Stimulated activated CD4-positive, alpha-beta T cell treated with anti-CD3 and anti-CD28 coated beads, Interleukin-15, amount 100 ng/mL, for 24 hours (primary cell): ENCODE results near the gene UBE2N.
A peak's percentile ranks its signal among the peaks of the same experiment; 100 is the strongest.
"Not testable (repeated sequence)": the region's sequence is repeated elsewhere in the genome, so short reads cannot be mapped to it uniquely, and the experiment has no call there.

Experiments
- DNase-seq: peaks from one replicate; pipeline ENCODE4 v3.0.0-alpha.2; 2020

Gene UBE2N

DNA sequence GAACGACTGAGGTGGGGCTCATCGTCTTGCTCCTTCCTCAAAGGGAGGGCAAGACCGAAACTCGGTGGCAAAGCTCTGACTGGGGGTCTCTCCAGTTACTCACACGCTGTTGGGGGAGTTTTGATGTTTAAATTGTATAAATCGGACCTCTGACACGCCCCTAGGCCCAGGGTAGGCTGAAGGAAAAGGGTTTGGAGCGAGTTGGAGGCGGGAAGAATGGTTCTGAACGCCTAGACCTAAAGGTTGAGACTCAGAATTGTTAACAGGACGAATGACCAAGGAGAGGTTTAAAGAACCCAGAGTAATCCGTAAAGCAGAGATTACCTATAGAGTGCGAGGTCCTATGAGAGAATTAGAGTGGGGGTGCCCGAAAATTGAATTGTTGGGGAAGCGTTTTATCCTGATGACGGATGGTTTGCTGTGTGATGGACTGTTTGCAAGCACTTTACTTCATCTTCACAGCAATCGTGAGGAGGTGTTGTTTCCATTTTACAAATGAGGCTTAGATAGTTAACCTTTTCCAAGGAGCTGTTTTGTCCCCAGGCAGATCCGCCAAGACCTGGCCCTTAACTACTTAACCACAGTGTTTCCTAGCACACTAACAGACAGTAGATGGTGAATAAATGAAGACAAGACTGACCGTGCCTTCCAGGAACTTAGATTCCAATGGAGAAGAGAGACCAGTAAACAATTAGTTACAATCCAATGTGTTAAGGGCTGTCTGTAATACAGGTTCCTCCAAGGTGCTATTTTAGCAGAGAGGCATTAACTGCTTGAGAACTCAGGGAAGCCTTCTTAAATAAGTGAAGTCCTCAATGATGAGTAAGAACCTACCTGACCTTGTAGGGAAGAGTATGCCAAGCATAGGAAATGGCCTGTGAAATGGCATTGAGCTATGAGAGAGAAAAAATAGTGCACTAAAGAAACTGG is 929 bp upstream of the UBE2N start:
- DNase-seq, result no peak

DNA sequence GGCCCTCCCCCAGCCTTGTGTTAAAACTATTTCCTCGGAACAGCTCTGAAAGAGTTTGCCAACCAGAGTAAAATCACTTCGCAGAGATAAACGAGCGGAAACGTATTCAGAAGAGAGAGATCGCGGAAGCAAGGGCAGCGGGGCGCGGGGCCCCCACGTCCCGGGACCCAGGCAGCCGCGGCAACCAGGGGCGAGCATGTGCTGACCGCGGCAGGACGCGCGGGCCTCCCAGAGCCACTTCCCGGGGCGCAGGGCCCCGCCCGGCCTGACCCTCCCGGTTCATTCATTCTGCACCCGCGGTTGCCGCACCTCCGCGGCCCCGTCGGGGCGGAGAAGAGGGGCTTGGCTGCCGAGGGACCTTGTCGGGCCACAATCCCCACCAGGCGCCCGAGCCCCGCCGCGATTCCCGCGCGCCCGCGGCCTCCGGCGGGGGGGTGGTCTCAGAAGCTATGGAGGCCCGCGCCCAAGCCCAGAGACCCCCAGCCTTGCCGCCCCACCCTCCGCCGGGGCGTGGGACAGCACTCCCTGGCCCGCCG is 598 bp downstream of the UBE2N start:
- DNase-seq, result peak; percentile 48

DNA sequence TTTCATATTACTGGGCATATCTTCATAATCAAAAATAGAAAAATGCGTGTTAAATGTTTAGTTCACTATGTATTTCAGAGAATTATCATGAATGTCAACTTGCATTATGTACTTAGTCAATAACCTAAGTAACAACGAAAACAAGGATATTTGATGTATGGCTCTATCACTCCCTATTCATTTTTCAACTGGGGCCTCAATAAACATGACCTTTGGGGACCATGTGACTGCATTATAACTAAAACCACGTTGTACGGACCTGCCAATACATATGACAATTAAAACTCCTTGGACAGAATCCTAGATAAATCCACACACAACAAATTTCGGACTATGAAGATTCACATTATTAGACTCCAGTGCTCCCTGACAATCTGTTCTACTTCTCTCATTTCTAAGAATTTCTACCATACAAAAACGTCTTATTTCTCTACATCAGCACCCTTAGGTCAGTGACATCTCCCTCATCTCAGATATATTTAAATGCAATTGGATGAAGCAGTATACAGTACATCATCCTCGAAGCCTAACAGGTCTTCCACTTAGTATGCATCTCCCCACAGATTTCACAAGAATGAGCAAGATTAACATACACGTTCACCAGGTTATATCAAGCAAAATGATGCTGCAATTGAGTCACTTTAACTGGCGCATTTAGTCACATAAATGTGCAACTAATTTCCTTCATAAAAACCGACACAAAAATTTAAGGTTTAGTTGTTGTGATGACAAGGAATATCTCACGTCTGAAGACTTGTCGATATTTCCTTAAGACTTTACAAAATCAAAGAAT is 1.5 kb downstream of the UBE2N start:
- DNase-seq, result no peak

DNA sequence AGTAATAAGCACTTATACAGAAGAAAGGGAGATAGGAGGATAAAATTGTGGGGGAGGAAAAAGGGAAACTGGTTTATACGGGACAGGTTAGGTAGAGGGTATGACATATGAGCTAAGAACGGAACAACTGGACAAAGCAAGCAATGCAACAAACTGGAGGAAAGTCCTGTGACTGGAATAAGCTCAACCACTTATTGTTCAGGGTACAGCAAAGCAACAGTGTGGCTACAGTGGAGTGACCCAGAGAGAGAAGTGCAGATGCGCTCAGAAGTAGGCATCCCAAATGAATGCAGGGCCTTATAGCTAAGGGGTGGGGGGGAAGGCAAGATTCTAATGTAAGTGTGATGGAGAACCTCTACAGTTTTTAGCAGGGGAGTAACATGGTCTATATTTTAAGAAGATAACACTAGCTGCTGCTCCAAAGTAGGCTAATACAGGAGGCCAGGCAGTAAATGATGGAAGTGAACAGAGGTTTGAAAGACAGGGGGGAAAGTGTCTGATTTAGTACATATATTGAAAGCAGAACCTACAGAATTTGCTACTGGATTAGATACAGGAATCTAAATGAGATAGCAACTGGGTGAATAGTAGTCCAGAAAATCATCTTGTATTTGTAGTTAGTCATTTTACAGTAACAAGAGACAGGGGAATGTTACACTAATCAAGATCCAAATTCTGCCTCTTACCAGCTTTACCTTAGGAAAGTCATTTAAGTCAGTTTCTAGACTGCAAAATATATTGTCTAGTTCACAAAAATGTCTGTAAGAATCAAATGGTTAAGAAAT is 3.3 kb downstream of the UBE2N start:
- DNase-seq, result no peak

DNA sequence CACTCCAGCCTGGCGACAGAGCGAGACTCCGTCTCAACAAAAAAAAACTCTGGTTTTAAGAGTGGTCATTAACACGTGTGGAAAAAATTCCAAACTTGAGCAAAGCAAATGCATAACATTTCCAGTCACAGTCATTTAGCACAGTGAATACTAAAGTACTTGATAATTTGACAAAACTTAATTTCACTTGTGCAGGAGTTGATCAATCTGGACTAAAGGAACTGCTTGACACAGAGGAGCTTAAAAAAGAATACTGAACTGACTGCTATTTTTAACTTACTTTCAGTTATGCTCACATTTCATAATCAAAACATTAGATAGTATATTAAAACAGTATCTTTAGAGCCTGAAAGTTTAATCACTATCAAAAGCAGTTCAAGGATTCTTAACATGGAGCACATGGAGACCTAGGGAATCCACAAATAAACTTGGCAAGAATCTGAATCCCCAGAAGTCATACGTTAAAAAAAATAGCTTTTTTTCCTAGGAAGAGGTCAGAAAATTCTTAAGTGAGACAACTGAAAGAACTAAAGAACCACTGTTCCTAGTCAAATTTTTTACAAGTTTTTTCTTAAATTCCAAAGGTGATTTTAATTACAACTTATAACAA is 7.4 kb downstream of the UBE2N start:
- DNase-seq, result no peak

DNA sequence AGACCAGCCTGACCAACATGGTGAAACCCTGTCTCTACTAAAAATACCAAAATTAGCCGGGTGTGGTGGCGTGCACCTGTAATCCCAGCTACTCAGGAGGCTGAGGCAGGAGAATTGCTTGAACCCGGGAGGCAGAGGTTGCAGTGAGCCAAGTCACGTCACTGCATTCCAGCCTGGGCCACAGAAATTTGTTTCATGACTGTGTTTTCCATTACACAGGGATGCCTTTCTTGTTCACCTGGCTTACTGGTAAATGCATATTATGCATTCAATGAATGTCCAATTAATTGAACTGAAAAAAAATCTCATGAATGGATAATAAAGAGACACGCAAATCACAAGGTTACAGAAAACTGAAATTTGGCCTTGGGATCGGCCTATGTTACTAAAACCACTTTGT is 9.7 kb downstream of the UBE2N start:
- not testable (repeated sequence) for DNase-seq

DNA sequence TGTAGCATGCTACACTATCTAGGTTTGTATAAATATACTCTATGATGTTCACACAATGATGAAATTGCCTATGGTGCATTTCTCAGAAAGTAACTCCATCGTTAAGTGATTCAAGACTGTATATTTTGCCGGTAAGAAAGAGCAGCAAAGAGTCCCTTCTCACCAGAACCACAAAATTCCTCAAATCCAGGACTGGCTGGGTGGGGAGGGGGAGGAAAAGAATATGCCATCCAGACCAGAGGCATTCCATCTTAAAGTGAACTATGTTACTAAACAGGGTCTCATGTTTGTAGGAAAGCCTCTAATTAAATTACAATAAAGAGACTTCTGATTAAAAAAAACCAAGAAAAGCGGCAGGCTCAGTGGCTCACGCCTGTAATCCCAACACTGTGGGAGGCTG is 11.5 kb downstream of the UBE2N start:
- DNase-seq, result no peak

DNA sequence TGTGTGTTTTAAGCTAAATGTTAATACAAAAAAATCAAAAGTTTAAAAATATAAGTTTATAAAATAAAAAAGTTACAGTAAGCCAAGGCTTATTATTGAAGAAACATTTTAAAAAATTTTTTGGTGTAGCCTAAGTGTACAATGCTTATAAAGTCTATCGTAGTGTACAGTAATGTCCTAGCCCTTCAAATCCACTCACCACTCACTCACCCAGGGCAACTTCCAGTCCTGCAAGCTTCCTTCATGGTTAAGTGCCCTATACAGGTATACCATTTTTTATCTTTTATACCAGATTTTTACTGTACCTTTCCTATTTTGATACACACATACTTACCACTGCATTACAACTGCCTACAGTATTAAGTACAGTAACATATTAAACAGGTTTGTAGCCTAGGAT is 11.9 kb downstream of the UBE2N start:
- DNase-seq, result no peak

DNA sequence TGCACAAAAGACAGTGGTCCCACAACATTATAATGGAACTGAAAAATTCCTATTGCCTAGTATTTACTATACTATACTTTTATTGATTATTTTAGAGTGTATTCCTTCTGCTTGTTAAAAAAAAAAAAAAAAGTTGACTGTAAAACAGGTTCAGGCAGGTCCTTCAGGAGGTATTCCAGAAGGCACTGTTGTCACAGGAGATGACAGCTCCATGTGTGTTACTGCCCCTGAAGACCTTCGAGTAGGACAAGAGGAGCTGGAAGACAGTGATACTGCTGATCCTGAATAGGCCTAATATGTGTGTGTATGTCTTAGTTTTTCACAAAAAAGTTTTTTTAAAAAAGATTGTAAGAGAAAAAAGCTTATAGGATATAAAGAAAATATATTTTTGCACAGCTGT is 12.3 kb downstream of the UBE2N start:
- DNase-seq, result no peak

DNA sequence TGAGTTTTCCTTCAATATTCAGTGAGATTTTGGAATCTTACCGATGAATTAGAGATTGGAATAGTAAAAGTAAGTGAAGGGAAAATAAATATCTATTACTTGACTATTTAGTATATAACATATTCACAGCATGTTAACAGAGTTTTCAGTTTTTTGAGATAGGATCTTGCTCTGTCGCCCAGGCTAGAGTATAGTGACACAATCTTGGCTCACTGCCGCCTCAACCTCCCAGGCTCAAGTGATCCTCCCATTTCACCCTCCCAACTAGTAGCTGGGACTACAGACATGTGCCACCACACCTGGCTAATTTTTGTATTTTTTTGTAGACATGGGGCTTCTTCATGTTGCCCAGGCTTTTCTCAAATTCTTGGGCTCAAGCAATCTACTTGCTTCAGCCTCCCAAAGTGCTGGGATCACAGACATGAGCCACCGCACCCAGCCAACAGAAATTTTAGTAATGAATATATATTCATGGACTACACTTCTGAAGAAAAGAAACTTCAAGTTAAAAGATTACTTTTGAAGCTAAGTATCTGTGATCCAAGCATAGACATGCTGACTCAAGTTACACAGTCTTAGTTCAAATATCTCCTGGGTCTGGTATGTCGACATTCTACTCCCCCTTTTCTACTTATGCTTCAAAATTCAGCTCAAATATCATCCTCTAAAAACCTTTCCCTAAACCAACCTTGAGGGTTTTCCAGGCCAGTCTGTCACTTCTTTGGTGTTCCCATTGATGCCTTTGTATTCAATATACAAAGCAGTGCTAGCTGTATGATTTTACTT is 13.8 kb downstream of the UBE2N start:
- DNase-seq, result no peak

DNA sequence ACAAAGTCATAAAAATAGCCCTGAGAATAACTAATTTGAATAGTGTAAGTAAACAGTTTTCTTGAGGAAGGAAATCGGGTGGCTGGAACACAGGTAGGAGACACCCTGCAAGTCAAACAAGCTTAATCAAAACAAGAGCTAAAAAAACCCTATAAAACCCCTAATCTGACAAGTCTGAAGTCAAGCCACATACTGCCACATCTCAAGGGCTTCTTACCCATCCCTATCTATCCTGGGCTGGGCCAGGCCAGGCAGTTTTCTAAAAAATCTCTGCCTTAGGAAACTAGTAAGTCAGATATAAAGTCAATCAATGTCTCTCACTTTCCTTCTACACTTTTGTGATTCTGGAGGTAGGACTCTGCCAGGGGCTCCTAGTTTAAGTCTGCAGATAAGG is 15.3 kb downstream of the UBE2N start:
- DNase-seq, result no peak

DNA sequence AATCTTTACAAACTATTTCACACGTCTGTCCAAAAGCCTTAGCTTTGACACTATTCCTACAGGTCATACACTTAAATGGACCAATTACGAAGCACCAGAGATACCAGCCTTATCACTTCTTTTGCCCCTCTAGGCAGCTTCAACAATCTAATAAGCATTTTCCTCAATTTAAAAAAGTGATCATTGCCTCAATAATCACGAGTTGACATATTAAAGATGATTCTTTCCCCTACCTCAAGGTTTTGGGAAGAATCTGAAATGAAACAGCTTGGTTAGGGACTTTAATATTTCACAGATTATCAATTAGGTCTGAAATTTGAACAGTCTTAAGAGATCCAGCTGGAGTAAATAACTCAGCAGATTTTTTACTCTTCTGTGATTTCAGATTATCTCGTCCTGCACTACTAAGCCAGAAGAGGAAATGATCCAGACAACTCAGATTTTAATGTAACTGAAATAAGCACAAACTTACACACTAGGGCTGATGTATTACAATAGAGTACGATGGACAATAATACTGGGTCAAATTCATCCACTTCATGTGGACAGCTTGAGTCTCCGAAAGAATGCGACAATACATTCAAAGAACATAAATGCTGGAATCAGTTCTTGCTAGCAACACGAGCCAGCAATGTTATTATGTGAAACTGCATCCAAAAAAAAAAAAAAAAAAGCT is 15.9 kb downstream of the UBE2N start:
- no peak for DNase-seq

DNA sequence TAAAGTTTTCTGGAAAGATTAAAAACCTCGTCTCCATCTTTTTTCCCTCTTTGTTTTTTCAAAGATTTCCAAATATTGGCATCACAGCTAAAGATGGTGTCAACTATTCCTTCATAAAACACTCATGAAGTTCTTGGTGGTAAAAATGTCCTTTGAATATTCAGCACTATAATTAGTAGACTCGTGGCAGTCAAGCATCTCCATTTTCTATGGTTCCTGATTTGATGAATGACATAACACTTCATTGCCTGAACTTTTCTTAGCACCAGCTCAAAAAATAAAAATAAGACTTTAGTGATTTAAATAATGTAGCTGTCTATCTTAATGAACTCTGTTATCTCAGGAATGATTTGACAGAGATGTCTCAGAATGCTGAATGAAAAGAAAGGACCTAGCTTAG is 19.7 kb downstream of the UBE2N start:
- DNase-seq, result no peak

DNA sequence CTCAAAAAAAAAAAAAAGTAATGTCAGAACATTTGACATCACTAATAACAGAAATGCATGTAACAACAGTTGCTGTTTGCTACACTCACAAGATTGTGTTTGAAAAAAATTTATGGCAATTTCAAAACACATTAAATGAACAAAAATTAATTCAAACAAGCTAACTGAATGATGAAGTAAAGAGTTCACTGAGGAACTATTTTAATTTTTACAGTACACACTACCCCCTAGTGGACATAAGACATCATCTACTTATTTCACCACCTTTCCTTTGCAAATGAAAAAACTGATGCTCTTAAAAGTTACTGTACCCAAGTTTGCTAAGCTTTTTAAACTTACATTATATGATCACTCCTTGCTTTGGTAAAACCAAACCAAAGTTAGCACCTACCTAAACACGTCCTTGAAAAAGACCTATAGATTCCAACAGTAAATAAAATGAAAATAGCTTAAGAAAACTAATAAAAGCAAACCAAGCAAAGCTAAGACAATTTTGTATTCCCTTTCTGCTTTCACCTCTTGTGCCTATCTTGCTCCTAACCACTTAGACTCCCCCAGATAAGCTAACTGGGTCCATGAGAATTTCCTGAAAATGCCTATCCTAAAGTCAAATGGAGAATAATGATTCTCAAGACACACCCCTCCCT is 22.2 kb downstream of the UBE2N start:
- DNase-seq, result no peak

DNA sequence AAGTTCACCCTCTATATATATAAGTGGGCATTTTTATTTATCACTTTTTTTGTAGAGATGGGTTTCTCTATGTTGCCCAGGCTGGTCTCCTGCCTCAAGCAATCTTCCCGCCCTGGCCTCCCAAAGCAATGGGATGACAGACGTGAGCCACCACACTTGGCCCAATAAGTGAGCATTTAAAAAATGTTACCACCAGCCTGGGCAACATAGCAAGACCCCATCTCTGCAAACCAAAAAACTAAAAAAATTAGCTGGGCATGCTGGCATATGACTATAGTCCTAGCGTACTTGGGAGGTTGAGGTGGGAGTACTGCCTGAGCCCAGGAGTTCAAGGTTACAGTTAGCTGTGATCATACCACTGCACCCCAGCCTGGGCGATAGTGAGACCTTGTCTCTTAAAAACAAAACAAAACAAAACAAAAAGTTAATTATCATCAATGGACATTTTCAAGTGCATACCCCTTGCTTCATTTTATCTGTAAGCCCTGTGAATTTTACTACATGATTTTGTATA is 23.7 kb downstream of the UBE2N start:
- no peak for DNase-seq

DNA sequence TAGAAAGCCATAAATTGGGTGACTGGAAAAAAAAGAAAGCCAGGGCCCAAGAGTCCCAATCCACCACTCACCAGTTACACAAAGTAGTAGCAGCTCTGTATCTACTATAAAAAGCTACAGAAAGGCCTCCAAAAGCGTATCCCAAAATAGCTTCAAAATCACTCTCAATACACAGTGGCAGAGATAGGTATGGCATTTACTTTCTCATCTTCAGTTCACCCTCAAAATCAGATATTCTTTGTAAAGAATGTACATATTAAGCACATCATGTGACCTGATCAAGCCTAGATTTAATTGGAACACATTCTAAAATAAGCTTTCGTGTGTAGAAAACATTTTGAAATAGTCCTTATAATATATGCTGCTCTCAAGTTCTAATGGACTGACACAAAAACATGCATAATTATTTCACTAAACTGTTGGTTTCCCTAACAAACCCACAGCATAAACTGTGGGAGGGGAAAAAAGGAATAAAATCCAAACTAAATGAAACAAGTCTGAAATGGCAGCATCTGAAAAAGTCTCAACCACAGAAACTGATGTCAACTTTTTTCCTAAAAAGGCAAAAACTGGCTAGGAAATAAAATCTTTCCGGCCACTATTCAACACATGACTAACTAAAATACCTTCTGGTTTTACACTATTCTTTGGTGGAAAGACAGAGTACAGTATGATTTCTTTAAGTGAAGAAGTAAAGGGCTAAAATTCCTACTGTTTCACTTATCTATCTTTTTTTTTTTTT is 25.9 kb downstream of the UBE2N start:
- no peak for DNase-seq

DNA sequence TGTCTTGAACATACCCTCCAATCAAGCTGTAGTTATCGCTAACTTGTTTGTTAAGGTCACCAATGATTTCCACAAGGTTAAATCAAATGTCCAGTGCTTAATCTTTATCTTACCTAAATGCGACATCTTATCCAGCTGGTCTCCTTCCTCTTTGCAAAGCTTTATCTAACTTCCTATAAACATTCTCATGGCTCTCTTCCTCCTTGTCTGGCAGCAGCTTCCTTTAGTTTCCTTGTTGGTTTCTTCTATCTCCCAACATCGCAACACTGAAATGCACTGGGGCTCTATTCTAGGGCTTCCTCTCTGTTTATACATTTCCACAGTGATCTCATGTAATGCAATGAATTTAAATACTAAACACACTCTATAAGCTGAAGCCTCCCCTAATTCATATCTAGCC is 28.7 kb downstream of the UBE2N start:
- no peak for DNase-seq

DNA sequence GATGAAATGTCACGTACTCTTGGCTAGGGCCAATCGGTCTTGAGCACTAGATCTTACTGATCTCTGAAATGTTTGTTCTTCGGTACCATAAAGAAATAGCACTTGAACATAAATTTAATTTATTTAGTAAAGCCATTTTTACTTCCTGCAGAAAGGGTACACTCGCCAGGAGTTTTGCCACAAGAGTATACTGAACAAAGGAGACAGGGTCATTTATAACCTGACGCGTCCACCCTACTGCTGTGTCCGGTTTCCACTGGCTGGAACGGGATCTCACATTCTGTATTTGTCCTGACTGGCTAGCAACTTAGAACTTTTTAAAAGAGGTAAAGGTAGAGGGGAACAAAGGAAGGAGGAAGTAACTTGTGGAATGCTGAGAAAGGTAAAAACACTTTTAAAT is 29.4 kb downstream of the UBE2N start:
- DNase-seq, result not testable (repeated sequence)

DNA sequence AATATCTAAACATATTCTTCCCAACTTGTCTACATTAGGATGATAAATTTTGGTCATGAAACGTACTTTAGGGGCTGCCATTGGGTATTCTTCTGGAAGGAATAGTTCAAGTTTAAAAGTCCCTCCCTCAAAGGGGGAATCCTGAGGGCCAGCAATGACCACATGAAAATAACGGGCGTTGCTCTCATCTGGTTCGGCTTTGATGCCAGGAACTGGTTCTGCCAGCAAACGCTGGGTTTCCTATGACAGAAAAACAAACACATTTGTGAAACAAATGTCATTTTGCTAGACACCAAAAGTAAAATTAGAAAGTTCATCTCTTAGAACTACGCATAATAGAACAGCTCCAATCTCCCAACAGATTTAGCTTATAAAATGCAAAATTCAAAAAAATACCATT is 30.7 kb downstream of the UBE2N start:
- not testable (repeated sequence) for DNase-seq
